Panc1 (cell line): ENCODE results near the gene PPP1R3D. TPM values are rescaled to one million over a fixed set of nuclear protein-coding genes. Genes with fewer than 3 reads are reported as not detected.
"Not testable (repeated sequence)": the region's sequence is repeated elsewhere in the genome, so short reads cannot be mapped to it uniquely, and the experiment has no call there.

Source experiments
- ATAC-seq: fragments of 200-7000 bp; cut with Tn5 transposase; 2 replicates; pipeline ENCODE4 v1.9.1; 2020; ENCODE audit warnings: mild to moderate bottlenecking, moderate library complexity
- BruUV-seq: library from RNA; stranded (reverse); fragments of 400-500 nt; replicated peaks from 2 replicates; lab custom pipeline; 2021; lab: Mats Ljungman, UMichigan
- CTCF ChIA-PET: fragments of 300-600 bp; sonication (Branson Sonifier 250); formaldehyde crosslinking; loops from one replicate; lab custom pipeline; 2022; ENCODE audit warnings: antibody characterized with exemption; lab: Charles Lee
- POLR2A ChIA-PET: fragments of 300-600 bp; sonication (Branson Sonifier 250); formaldehyde crosslinking; loops from one replicate; lab custom pipeline; 2022; ENCODE audit warnings: antibody characterized with exemption; lab: Charles Lee
- DNase-seq: peaks from one replicate; pipeline ENCODE4 v3.0.0-alpha.2; 2010; ENCODE audit warnings: low read depth, low spot score
- H3K27ac ChIP-seq: 2 replicates; pipeline ENCODE4 v1.5.1; 2011; ENCODE audit warnings: mild to moderate bottlenecking, low read length, inconsistent platforms
- H3K27me3 ChIP-seq: fragments of 200-500 bp; sonication (Bioruptor generic); 2 replicates; pipeline ENCODE4 v1.6.0; 2014; ENCODE audit warnings: low read length, inconsistent platforms; ENCODE audit not compliant: control insufficient read depth, insufficient read depth
- H3K36me3 ChIP-seq: fragments of 200-500 bp; sonication (Bioruptor generic); 2 replicates; pipeline ENCODE4 v1.5.1; 2014; ENCODE audit warnings: inconsistent platforms, mild to moderate bottlenecking, low read length, moderate library complexity; ENCODE audit not compliant: control insufficient read depth, insufficient read depth
- H3K4me1 ChIP-seq: 2 replicates; pipeline ENCODE4 v1.5.1; 2011; ENCODE audit warnings: inconsistent platforms, mild to moderate bottlenecking, low read length, moderate library complexity; ENCODE audit not compliant: control insufficient read depth, insufficient read depth
- H3K4me3 ChIP-seq, 2 experiments: 2 replicates each; pipeline ENCODE4 v1.5.1; 2011 to 2012; ENCODE audit warnings: low read depth in 2 of 2, low read length in 2 of 2, mild to moderate bottlenecking in 2 of 2, inconsistent platforms in 1 of 2, moderate library complexity in 1 of 2
- H3K9me3 ChIP-seq: fragments of 200-500 bp; sonication (Bioruptor generic); 2 replicates; pipeline ENCODE4 v1.5.1; 2014; ENCODE audit warnings: low read depth, mild to moderate bottlenecking, inconsistent platforms, low read length, moderate library complexity; ENCODE audit not compliant: control insufficient read depth, insufficient read depth
- POLR2AphosphoS5 ChIP-seq: IDR thresholded peaks from 2 replicates; pipeline ENCODE4 v1.6.1; 2012; ENCODE audit warnings: mild to moderate bottlenecking, low read depth, low read length, moderate library complexity
- SIN3A ChIP-seq: IDR thresholded peaks from 2 replicates; pipeline ENCODE4 v1.6.1; 2012; ENCODE audit warnings: low read depth, mild to moderate bottlenecking, low read length, moderate library complexity, borderline replicate concordance; ENCODE audit not compliant: insufficient read depth
- TCF7L2 ChIP-seq: IDR thresholded peaks from 2 replicates; pipeline ENCODE4 v1.6.1; 2011; ENCODE audit warnings: mild to moderate bottlenecking, low read depth, low read length, inconsistent platforms
- in situ Hi-C: cut with HindIII; loops from 2 replicates; pipeline ENCODE4 v1.10.0; 2016; ENCODE audit warnings: low sequenced_read_pairs, low pct_unique_long_range_greater_than_20kb
- intact Hi-C: fragments of 100-400 bp; cut with micrococcal nuclease; formaldehyde crosslinking; loops from one replicate; pipeline ENCODE4 v1.10.0; 2022; ENCODE audit not compliant: unreplicated experiment
- total RNA-seq: library from RNA; stranded (reverse); gene quantifications from one replicate; pipeline ENCODE4 v1.2.1, GENCODE V29; 2021; ENCODE audit not compliant: unreplicated experiment
- TF ChIP-seq, protein P1 (sequence below): fragments of 450-650 bp; IDR thresholded peaks from 2 replicates; pipeline ENCODE4 v1.5.1; 2017; ENCODE audit warnings: mild to moderate bottlenecking
- TF ChIP-seq, protein P2 (sequence below), 2 experiments: IDR thresholded peaks; 2 replicates each; pipeline ENCODE4 v1.6.1; 2011 to 2012; ENCODE audit warnings: low read depth in 2 of 2, control low read depth in 1 of 2, low read length in 1 of 2, mild to moderate bottlenecking in 1 of 2, moderate library complexity in 1 of 2; ENCODE audit not compliant: insufficient read depth in 1 of 2

Gene PPP1R3D
- total RNA-seq, 1 experiment from 2014 or later, result 7.9 TPM

DNA sequence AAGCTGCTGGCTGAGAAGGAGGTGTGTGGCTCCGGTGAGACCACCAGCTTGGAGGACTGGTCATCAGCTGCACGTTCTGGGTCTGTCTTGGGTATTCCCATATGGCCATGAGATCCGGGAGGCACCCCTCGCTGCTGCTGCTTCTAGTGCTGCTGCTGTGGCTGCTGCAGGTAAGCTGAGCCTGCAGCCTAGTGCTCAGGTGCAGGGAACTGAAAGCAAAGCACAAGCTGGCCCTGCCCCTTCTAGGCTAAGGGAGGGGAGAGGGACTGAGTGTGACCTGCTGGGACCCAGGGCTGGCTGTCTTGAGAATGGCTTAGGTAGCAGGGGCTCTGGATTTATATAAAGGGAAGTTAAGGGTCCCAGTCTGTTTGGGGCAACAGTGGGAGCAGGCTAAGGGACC, 18.5 kb upstream of the PPP1R3D start:
- TF ChIP-seq TCF7L2 (no peak), POLR2AphosphoS5 (no peak), SIN3A (no peak)
- TF ChIP-seq, protein P1, sequence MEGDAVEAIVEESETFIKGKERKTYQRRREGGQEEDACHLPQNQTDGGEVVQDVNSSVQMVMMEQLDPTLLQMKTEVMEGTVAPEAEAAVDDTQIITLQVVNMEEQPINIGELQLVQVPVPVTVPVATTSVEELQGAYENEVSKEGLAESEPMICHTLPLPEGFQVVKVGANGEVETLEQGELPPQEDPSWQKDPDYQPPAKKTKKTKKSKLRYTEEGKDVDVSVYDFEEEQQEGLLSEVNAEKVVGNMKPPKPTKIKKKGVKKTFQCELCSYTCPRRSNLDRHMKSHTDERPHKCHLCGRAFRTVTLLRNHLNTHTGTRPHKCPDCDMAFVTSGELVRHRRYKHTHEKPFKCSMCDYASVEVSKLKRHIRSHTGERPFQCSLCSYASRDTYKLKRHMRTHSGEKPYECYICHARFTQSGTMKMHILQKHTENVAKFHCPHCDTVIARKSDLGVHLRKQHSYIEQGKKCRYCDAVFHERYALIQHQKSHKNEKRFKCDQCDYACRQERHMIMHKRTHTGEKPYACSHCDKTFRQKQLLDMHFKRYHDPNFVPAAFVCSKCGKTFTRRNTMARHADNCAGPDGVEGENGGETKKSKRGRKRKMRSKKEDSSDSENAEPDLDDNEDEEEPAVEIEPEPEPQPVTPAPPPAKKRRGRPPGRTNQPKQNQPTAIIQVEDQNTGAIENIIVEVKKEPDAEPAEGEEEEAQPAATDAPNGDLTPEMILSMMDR, result no peak
- in situ Hi-C loops, result no loop called here
- no peaks in the 10 kb centered on the region for H3K36me3 ChIP-seq
- BruUV-seq, result no TSS peak
- ATAC-seq (no peak), DNase-seq (no peak)
- H3K27me3 ChIP-seq, result no peaks in the 10 kb centered on the region
- H3K9me3 ChIP-seq, result no peaks in the 10 kb centered on the region
- no peaks in the 10 kb centered on the region for H3K4me1 ChIP-seq
- ChIA-PET POLR2A (no interaction called here), CTCF (no interaction called here)
- no peak overlapping the region for H3K4me3 ChIP-seq
- no peak overlapping the region for H3K27ac ChIP-seq
- intact Hi-C loops, result no loop called here

DNA sequence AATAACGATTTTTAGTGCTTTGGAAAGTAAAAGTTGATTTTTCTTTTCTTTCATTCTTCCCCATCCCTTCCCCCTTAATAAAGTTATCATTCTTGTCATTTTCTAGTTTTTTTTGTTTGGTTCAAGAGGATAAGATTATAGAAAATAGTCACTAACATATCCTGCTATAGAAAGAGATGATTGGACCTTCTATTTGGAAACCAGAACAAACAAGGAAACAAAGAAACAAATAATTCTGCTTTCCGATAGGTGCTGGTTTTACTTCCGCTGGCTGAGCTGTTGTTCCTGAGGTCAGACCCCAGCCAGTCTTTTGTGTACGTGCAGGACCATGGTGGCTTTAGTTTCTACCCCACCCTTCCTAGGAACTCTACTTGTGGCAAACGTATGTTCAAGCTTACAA, 18.0 kb upstream of the PPP1R3D start, which contains the start of gene CDH26:
TSS of gene CDH26 (plus strand) at position 301 of the 400 bp plus-strand sequence. CDS start 304 bp downstream, outside the sequence.
- TF ChIP-seq POLR2AphosphoS5 (no peak), TCF7L2 (no peak), SIN3A (no peak)
- TF ChIP-seq, protein P1, result no peak
- TF ChIP-seq, protein P2, sequence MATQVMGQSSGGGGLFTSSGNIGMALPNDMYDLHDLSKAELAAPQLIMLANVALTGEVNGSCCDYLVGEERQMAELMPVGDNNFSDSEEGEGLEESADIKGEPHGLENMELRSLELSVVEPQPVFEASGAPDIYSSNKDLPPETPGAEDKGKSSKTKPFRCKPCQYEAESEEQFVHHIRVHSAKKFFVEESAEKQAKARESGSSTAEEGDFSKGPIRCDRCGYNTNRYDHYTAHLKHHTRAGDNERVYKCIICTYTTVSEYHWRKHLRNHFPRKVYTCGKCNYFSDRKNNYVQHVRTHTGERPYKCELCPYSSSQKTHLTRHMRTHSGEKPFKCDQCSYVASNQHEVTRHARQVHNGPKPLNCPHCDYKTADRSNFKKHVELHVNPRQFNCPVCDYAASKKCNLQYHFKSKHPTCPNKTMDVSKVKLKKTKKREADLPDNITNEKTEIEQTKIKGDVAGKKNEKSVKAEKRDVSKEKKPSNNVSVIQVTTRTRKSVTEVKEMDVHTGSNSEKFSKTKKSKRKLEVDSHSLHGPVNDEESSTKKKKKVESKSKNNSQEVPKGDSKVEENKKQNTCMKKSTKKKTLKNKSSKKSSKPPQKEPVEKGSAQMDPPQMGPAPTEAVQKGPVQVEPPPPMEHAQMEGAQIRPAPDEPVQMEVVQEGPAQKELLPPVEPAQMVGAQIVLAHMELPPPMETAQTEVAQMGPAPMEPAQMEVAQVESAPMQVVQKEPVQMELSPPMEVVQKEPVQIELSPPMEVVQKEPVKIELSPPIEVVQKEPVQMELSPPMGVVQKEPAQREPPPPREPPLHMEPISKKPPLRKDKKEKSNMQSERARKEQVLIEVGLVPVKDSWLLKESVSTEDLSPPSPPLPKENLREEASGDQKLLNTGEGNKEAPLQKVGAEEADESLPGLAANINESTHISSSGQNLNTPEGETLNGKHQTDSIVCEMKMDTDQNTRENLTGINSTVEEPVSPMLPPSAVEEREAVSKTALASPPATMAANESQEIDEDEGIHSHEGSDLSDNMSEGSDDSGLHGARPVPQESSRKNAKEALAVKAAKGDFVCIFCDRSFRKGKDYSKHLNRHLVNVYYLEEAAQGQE (IDR thresholded peaks at IDR 0.05; ENCODE audit: insufficient read depth in 1 of 2, low read depth in 2 of 2, low read length in 1 of 2), result no peak
- H3K4me3 ChIP-seq, result no peak within 1 kb of the TSS
- POLR2A ChIA-PET, result no interaction called here
- no peaks in the 10 kb centered on the region for H3K27me3 ChIP-seq
- BruUV-seq, result no TSS peak
- no peaks in the 10 kb centered on the region for H3K36me3 ChIP-seq
- H3K27ac ChIP-seq, result no peak within 1 kb of the TSS
- intact Hi-C loops (no loop called here), in situ Hi-C loops (no loop called here)
- no peaks in the 10 kb centered on the region for H3K4me1 ChIP-seq
- H3K9me3 ChIP-seq, result no peaks in the 10 kb centered on the region
- CTCF ChIA-PET, result no interaction called here
- ATAC-seq (no peak), DNase-seq (no peak)

DNA sequence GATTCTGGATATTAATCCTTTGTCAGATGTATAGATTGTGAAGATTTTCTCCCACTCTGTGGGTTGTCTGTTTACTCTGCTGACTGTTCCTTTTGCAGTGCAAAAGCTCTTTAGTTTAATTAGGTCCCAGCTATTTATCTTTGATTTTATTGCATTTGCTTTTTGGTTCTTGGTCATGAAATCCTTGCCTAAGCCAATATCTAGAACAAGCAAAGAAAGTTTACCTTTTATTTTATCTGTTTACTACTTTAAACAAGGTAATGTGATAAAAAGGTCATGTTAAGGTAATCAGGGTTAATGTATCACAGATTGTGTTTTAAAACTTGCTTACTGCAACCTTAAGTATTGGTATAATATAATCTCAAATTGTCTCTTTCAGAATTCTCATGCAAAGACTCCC, 17.5 kb upstream of the PPP1R3D start:
- H3K27ac ChIP-seq, CTCF ChIA-PET, ATAC-seq, intact Hi-C loops, DNase-seq, H3K36me3 ChIP-seq, H3K4me1 ChIP-seq, POLR2A ChIA-PET, BruUV-seq, H3K4me3 ChIP-seq, in situ Hi-C loops, H3K27me3 ChIP-seq, H3K9me3 ChIP-seq: not testable (repeated sequence)
